ENCODE measurements around the gene PRDM12.

GRCh38 chr9:130660683-130661450 lies 3.5 kb upstream of the PRDM12 start:
- TF ChIP-seq SRF (IDR thresholded peaks at IDR 0.05; ENCODE audit: low read depth, low read length), result no peak
- TF ChIP-seq RXRA (IDR thresholded peaks at IDR 0.05; ENCODE audit: insufficient read depth, low read depth, low read length), result no peak
- TF ChIP-seq, protein P1, sequence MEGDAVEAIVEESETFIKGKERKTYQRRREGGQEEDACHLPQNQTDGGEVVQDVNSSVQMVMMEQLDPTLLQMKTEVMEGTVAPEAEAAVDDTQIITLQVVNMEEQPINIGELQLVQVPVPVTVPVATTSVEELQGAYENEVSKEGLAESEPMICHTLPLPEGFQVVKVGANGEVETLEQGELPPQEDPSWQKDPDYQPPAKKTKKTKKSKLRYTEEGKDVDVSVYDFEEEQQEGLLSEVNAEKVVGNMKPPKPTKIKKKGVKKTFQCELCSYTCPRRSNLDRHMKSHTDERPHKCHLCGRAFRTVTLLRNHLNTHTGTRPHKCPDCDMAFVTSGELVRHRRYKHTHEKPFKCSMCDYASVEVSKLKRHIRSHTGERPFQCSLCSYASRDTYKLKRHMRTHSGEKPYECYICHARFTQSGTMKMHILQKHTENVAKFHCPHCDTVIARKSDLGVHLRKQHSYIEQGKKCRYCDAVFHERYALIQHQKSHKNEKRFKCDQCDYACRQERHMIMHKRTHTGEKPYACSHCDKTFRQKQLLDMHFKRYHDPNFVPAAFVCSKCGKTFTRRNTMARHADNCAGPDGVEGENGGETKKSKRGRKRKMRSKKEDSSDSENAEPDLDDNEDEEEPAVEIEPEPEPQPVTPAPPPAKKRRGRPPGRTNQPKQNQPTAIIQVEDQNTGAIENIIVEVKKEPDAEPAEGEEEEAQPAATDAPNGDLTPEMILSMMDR (IDR thresholded peaks at IDR 0.05; ENCODE audit: control extremely low read depth in 1 of 3, insufficient read depth in 1 of 3, low read depth in 1 of 3, low read length in 3 of 3), result no peak
- no peak for TF ChIP-seq POLR2AphosphoS5 (IDR thresholded peaks at IDR 0.05; ENCODE audit: low read depth, low read length)
- no peak for TF ChIP-seq CREB1 (IDR thresholded peaks at IDR 0.05)
- TF ChIP-seq SUZ12 (IDR thresholded peaks at IDR 0.05; ENCODE audit: low read length), result no peak; the same call in none of the 2 replicates
